Pancreas (tissue), 10 donors: ENCODE results near the gene LTK. TPM values are rescaled to one million over a fixed set of nuclear protein-coding genes. Genes with fewer than 3 reads are reported as not detected.

ENCODE experiments used
- ATAC-seq, 4 donors: fragments of 200-7000 bp; cut with Tn5 transposase; one replicate each; pipeline versions ENCODE4 v1.8.0 to v1.9.1; 2020; ENCODE audit warnings: mild to moderate bottlenecking in 4 of 4, moderate library complexity in 4 of 4
- DNase-seq, 6 donors: peaks; one replicate each; pipeline ENCODE4 v3.0.0-alpha.2; 2020
- FAIRE-seq: peaks from 2 replicates; lab custom pipeline; 2012; peaks lifted over from hg19 to GRCh38; lab: Jason Lieb, UNC
- H3K27ac ChIP-seq, 4 donors: fragments of 200-600 bp; sonication (generic); 1 replicate in 3 of 4; 2 replicates in 1 of 4; pipeline versions ENCODE4 v1.5.0 to v1.8.0; 2020
- H3K27me3 ChIP-seq, 4 donors: fragments of 200-600 bp; one replicate each; pipeline ENCODE4 v1.8.0; 2021
- H3K36me3 ChIP-seq, 3 donors: fragments of 200-600 bp; sonication (generic) in 1 of 3; one replicate each; pipeline versions ENCODE4 v1.5.0 to v1.8.0; 2020 to 2021
- H3K4me1 ChIP-seq, 3 donors: fragments of 200-600 bp; one replicate each; pipeline ENCODE4 v1.8.0; 2021
- H3K4me3 ChIP-seq, 4 donors: fragments of 200-600 bp; sonication (generic) in 2 of 4; one replicate each; pipeline versions ENCODE4 v1.5.0 to v1.8.0; 2020 to 2021
- H3K9me3 ChIP-seq, 4 donors: fragments of 200-600 bp; one replicate each; pipeline ENCODE4 v1.8.0; 2021
- CTCF ChIP-seq, 4 donors: fragments of 200-600 bp; sonication (generic) in 3 of 4; IDR thresholded peaks; one replicate each; pipeline versions ENCODE4 v1.5.0 to v1.8.0; 2021; ENCODE audit warnings: antibody characterized with exemption in 4 of 4
- WGBS, 2 donors: extraction: QIAGEN DNeasy Blood & Tissue Kit; methylation state at CpG; one replicate each; pipeline ENCODE4 v1.1.7; 2013; 5-methylcytosine and 5-hydroxymethylcytosine counted together
- intact Hi-C, 3 donors: fragments of 100-400 bp; cut with DNase I; formaldehyde crosslinking; loops; one replicate each; pipeline versions ENCODE4 v1.11.1 to v1.14.2; 2022
- polyA plus RNA-seq, 2 donors: library from polyadenylated mRNA; stranded (reverse); fragments of 200-250 nt; gene quantifications; one replicate each; pipeline ENCODE4 v1.2.3, GENCODE V29; 2013
- total RNA-seq, 6 donors: library from RNA; stranded (reverse); fragmentation: NEBNext Ultra II Directional in 4 of 6; extraction: Animal tissue kit (Norgen Biotek cat#: 25700) in 4 of 6; gene quantifications; one replicate each; pipeline versions ENCODE4 v1.2.1 to v1.2.4, GENCODE V29; 2021 to 2023
- donor health status: healthy with polysubstance abuse.
- donor health status: DM: no; HTN: no; CAD: no; lungs with moderate emphysema.
- donor health status: DM: no; HTN: no; CAD: no.
- donor health status: control.
- donor health status: control.
- donor health status: Bipolar disorder and iron deficiency.
- donor health status: DM: yes; HTN: yes; CAD: no.
- donor health status: DM: no; HTN: no; CAD: no.
- donor health status: DM: no; HTN: no; CAD: no.
- donor health status: DM: yes; HTN: yes; CAD: no.

The LTK gene
- total and polyA plus RNA-seq, 8 donors, result 0.17 to 0.63 (median 0.26) TPM

GRCh38 chr15:41511899-41512369 lies 1.7 kb downstream of the LTK start:
- H3K27ac ChIP-seq, result no peak overlapping the region
- ATAC-seq (peak in 2 of 4 donors; percentile 5 to 14), FAIRE-seq (no peak)

GRCh38 chr15:41511331-41511898 lies 2.2 kb downstream of the LTK start:
- ATAC-seq, result peak in 3 of 4 donors; percentile 3 to 23 (median 18)
- H3K27ac ChIP-seq, result no peak overlapping the region
- intact Hi-C loops, result no loop called here
- peaks cover 0 to 9% (median 3%) of the 10 kb centered on the region in 4 donors for H3K27me3 ChIP-seq
- H3K4me3 ChIP-seq, result peak overlapping the region in 2 of 4 donors; percentile 22 to 37
- no peak for TF ChIP-seq CTCF (IDR thresholded peaks at IDR 0.05)
- peak in 1 of 6 donors; percentile 67 for DNase-seq
- 2 to 21% methylated on average over 9 to 56 of the region's 56 CpGs for WGBS, 2 donors
- no peaks in the 10 kb centered on the region for H3K9me3 ChIP-seq
- no peak for FAIRE-seq
- no peaks in the 10 kb centered on the region for H3K36me3 ChIP-seq
- peaks cover 0 to 13% (median 0%) of the 10 kb centered on the region in 3 donors for H3K4me1 ChIP-seq

More at GRCh38 chr15:41511899-41512369, 1.7 kb downstream of the LTK start:
- peak in 1 of 6 donors; percentile 63 for DNase-seq
- Histone ChIP-seq H3K4me3 (peak overlapping the region in 2 of 4 donors; percentile 22 to 37), H3K36me3 (no peaks in the 10 kb centered on the region), H3K9me3 (no peaks in the 10 kb centered on the region), H3K4me1 (peaks cover 0 to 13% (median 0%) of the 10 kb centered on the region in 3 donors), H3K27me3 (peaks cover 0 to 9% (median 3%) of the 10 kb centered on the region in 4 donors)
- WGBS, 2 donors, result 3% methylated on average over 42 to 49 of the region's 49 CpGs
- intact Hi-C loops, result no loop called here
- no peak for TF ChIP-seq CTCF (IDR thresholded peaks at IDR 0.05)

- H3K27ac ChIP-seq, result no peak overlapping the region
- no peak overlapping the region for H3K4me3 ChIP-seq
- no peak for TF ChIP-seq CTCF (IDR thresholded peaks at IDR 0.05)
- peaks cover 0 to 9% (median 3%) of the 10 kb centered on the region in 4 donors for H3K27me3 ChIP-seq
- peaks cover 0 to 13% (median 0%) of the 10 kb centered on the region in 3 donors for H3K4me1 ChIP-seq
- no peak for DNase-seq
- 87% methylated on average over 7 of the region's 7 CpGs for WGBS, 2 donors
- FAIRE-seq, result no peak
- intact Hi-C loops, result no loop called here
- ATAC-seq, result no peak
- H3K9me3 ChIP-seq, result no peaks in the 10 kb centered on the region
- no peaks in the 10 kb centered on the region for H3K36me3 ChIP-seq
Measured at GRCh38 chr15:41510728-41511127, 2.9 kb downstream of the LTK start.

GRCh38 chr15:41507820-41508290 lies 5.8 kb downstream of the LTK start:
- WGBS, 2 donors, result 27 to 33% methylated on average over 7 of the region's 7 CpGs
- ATAC-seq (peak; percentile 89 to 93 (median 90)), FAIRE-seq (no peak), DNase-seq (peak; percentile 79 to 97 (median 94))
- H3K27me3 ChIP-seq, result peaks cover 0 to 8% (median 2%) of the 10 kb centered on the region in 4 donors
- H3K9me3 ChIP-seq, result no peaks in the 10 kb centered on the region
- H3K4me1 ChIP-seq, result peaks cover 0 to 6% (median 0%) of the 10 kb centered on the region in 3 donors
- H3K27ac ChIP-seq, result no peak overlapping the region
- no peak for TF ChIP-seq CTCF (IDR thresholded peaks at IDR 0.05)
- intact Hi-C loops, result no loop called here
- no peaks in the 10 kb centered on the region for H3K36me3 ChIP-seq
- H3K4me3 ChIP-seq, result no peak overlapping the region
